Loucy (cell line): ENCODE data around the gene TRIM63.

Source experiments
- H2AFZ ChIP-seq: fragments of 200-600 bp; sonication (generic); 2 replicates; pipeline ENCODE4 v1.6.0; 2016; ENCODE audit warnings: antibody characterized with exemption, mild to moderate bottlenecking, low read length, moderate library complexity
- H3F3A ChIP-seq: fragments of 200-600 bp; 2 replicates; pipeline ENCODE4 v1.6.0; 2016; ENCODE audit warnings: antibody characterized with exemption, low read depth, mild to moderate bottlenecking
- H3K27me3 ChIP-seq: fragments of 200-600 bp; sonication (generic); 2 replicates; pipeline ENCODE4 v1.6.1; 2014; ENCODE audit warnings: low read length, mild to moderate bottlenecking; ENCODE audit not compliant: insufficient read depth, poor library complexity, severe bottlenecking
- H3K36me3 ChIP-seq: fragments of 200-600 bp; sonication (generic); 2 replicates; pipeline ENCODE4 v1.6.1; 2016; ENCODE audit warnings: low read length; ENCODE audit not compliant: insufficient read depth
- H3K4me1 ChIP-seq: fragments of 200-600 bp; sonication (generic); 2 replicates; pipeline ENCODE4 v1.5.1; 2014; ENCODE audit warnings: low read length, mild to moderate bottlenecking; ENCODE audit not compliant: insufficient read depth, poor library complexity, severe bottlenecking
- H3K4me2 ChIP-seq: fragments of 200-600 bp; sonication (generic); 2 replicates; pipeline ENCODE4 v1.6.0; 2014; ENCODE audit warnings: antibody characterized with exemption, low read length, low read depth, mild to moderate bottlenecking; ENCODE audit not compliant: poor library complexity, severe bottlenecking
- H3K4me3 ChIP-seq: fragments of 200-600 bp; sonication (generic); 2 replicates; pipeline ENCODE4 v1.5.1; 2014; ENCODE audit warnings: low read length, mild to moderate bottlenecking, mixed read lengths; ENCODE audit not compliant: poor library complexity, severe bottlenecking
- H3K79me2 ChIP-seq: fragments of 200-600 bp; sonication (generic); 2 replicates; pipeline ENCODE4 v1.6.1; 2014; ENCODE audit warnings: low read length; ENCODE audit not compliant: insufficient read depth
- H3K9ac ChIP-seq: fragments of 200-600 bp; sonication (generic); 2 replicates; pipeline ENCODE4 v1.6.0; 2014; ENCODE audit warnings: mild to moderate bottlenecking, low read depth, low read length, moderate library complexity; ENCODE audit not compliant: poor library complexity, severe bottlenecking
- H3K9me2 ChIP-seq: fragments of 200-600 bp; sonication (generic); replicated peaks from 2 replicates; pipeline ENCODE4 v1.6.1; 2016; ENCODE audit warnings: low read depth, low read length, mixed read lengths
- H3K9me3 ChIP-seq: fragments of 200-600 bp; sonication (generic); 2 replicates; pipeline ENCODE4 v1.6.1; 2014; ENCODE audit warnings: mild to moderate bottlenecking, antibody characterized with exemption, low read length, low read depth; ENCODE audit not compliant: insufficient read depth
- H4K20me1 ChIP-seq: fragments of 200-600 bp; sonication (generic); 2 replicates; pipeline ENCODE4 v1.6.0; 2014; ENCODE audit warnings: antibody characterized with exemption, low read length, mild to moderate bottlenecking; ENCODE audit not compliant: insufficient read depth, poor library complexity, severe bottlenecking
- EZH2phosphoT487 ChIP-seq: fragments of 200-600 bp; IDR thresholded peaks from 2 replicates; pipeline ENCODE4 v1.6.1; 2018; ENCODE audit warnings: antibody characterized with exemption, mild to moderate bottlenecking, moderate library complexity, borderline replicate concordance
- TF ChIP-seq, protein P1 (sequence below): fragments of 200-600 bp; sonication (generic); conservative IDR thresholded peaks from 2 replicates; pipeline ENCODE4 v1.5.1; 2014; ENCODE audit warnings: mild to moderate bottlenecking, antibody characterized with exemption, low read length

The TRIM63 gene

DNA sequence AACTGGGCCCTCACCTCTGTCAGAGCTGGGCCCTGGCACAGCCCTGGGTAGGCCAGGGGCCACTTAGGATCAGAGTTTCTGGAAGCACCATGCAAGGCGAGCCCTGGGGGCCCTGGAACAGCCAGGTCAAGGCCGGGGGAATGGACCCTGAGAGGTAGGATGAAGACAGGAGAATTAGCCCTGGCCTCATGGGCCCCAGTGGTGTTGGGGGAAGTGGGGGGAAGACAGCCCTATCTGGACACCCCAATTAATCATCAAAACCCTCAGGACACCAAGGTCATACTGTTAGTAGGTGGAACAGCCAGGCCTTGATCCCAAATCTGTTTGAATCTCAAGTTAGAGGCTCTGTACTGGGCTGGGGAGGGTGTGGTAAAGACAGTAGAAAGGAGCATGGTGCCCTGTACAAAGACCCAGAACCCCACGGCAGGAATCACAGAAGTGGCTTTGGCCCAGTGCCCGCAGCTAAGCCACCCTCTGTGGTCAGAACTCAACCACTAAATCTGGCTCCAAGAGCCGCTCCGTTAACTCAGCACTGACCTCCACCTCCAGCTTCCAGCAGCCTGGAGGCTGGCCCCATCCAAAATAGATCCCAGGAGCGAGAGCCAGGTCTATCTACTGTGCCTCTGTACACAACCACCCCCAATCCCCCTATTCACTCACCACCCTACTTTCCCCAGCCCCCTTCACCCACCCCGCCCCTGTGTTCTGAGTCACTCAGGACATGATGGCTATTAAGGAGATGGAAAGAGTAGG lies 14.0 kb upstream of the TRIM63 start:
- H3K9me2 ChIP-seq, result no peaks in the 10 kb centered on the region
- H2AFZ ChIP-seq, result no peak overlapping the region
- no peaks in the 10 kb centered on the region for H3K27me3 ChIP-seq
- H3K9me3 ChIP-seq, result no peaks in the 10 kb centered on the region
- no peaks in the 10 kb centered on the region for H3K4me1 ChIP-seq
- no peak overlapping the region for H3K9ac ChIP-seq
- no peaks in the 10 kb centered on the region for H3F3A ChIP-seq
- TF ChIP-seq EZH2phosphoT487, result no peak
- TF ChIP-seq, protein P1, sequence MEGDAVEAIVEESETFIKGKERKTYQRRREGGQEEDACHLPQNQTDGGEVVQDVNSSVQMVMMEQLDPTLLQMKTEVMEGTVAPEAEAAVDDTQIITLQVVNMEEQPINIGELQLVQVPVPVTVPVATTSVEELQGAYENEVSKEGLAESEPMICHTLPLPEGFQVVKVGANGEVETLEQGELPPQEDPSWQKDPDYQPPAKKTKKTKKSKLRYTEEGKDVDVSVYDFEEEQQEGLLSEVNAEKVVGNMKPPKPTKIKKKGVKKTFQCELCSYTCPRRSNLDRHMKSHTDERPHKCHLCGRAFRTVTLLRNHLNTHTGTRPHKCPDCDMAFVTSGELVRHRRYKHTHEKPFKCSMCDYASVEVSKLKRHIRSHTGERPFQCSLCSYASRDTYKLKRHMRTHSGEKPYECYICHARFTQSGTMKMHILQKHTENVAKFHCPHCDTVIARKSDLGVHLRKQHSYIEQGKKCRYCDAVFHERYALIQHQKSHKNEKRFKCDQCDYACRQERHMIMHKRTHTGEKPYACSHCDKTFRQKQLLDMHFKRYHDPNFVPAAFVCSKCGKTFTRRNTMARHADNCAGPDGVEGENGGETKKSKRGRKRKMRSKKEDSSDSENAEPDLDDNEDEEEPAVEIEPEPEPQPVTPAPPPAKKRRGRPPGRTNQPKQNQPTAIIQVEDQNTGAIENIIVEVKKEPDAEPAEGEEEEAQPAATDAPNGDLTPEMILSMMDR, result no peak
- no peaks in the 10 kb centered on the region for H4K20me1 ChIP-seq
- no peaks in the 10 kb centered on the region for H3K36me3 ChIP-seq
- no peak overlapping the region for H3K4me2 ChIP-seq
- no peak overlapping the region for H3K4me3 ChIP-seq
- no peaks in the 10 kb centered on the region for H3K79me2 ChIP-seq

GRCh38 chr1:26079960-26080814 lies 12.8 kb upstream of the TRIM63 start:
- Histone ChIP-seq H3K4me3 (no peak overlapping the region), H3K9ac (no peak overlapping the region), H3K4me2 (no peak overlapping the region), H4K20me1 (no peaks in the 10 kb centered on the region), H3K9me3 (no peaks in the 10 kb centered on the region), H3K4me1 (peaks cover 4% of the 10 kb centered on the region), H3K9me2 (no peaks in the 10 kb centered on the region), H2AFZ (no peak overlapping the region), H3K79me2 (no peaks in the 10 kb centered on the region), H3K27me3 (no peaks in the 10 kb centered on the region), H3F3A (no peaks in the 10 kb centered on the region), H3K36me3 (no peaks in the 10 kb centered on the region)
- TF ChIP-seq, protein P1, result no peak
- TF ChIP-seq EZH2phosphoT487, result no peak

DNA sequence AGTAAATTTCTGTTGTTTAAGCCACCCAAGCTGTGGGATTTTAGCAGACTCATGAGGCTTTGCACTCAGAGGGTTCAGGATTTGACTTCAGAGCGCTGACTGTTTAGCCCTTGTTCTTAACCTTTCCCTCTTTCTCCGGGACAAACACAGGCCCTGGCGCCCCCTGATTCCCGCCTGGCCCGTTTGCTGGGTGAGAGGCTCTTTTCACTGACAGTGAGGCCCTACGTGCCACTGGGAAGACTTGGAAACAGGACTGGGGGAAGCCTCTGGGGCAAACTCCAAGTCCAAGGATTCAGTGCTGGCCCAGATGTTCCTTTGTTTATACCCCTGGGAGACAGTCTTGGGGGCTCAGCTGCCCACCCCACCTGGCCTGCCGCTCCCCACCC lies 11.7 kb upstream of the TRIM63 start:
- no peak for TF ChIP-seq EZH2phosphoT487
- TF ChIP-seq, protein P1, result no peak
- no peaks in the 10 kb centered on the region for H3K9me3 ChIP-seq
- H3K4me1 ChIP-seq, result peaks cover 4% of the 10 kb centered on the region
- H3K4me2 ChIP-seq, result no peak overlapping the region
- no peaks in the 10 kb centered on the region for H3K79me2 ChIP-seq
- H2AFZ ChIP-seq, result no peak overlapping the region
- H3K9ac ChIP-seq, result no peak overlapping the region
- H3K27me3 ChIP-seq, result no peaks in the 10 kb centered on the region
- no peaks in the 10 kb centered on the region for H3F3A ChIP-seq
- H3K4me3 ChIP-seq, result no peak overlapping the region
- no peaks in the 10 kb centered on the region for H3K36me3 ChIP-seq
- no peaks in the 10 kb centered on the region for H3K9me2 ChIP-seq
- H4K20me1 ChIP-seq, result no peaks in the 10 kb centered on the region
